ENCODE results near the gene PLOD1.
"Not testable (repeated sequence)": the region's sequence is repeated elsewhere in the genome, so short reads cannot be mapped to it uniquely, and the experiment has no call there.

Gene PLOD1

GRCh38 chr1:11938722-11939526 lies 4.4 kb downstream of the PLOD1 start:
- no peak for DNase-seq (ENCODE audit: low spot score)

- DNase-seq (ENCODE audit: low spot score) = not testable (repeated sequence)
These were observed 5.3 kb downstream of the PLOD1 start for GRCh38 chr1:11939794-11940193.

GRCh38 chr1:11940260-11940921 lies 5.9 kb downstream of the PLOD1 start:
- no peak for DNase-seq (ENCODE audit: low spot score)

- DNase-seq (ENCODE audit: low spot score) = no peak
These were observed 7.8 kb downstream of the PLOD1 start for GRCh38 chr1:11942280-11942679.

GRCh38 chr1:11943619-11944018 lies 9.1 kb downstream of the PLOD1 start:
- no peak for DNase-seq (ENCODE audit: low spot score)

GRCh38 chr1:11944358-11944931 lies 9.9 kb downstream of the PLOD1 start:
- DNase-seq (ENCODE audit: low spot score) = no peak

- DNase-seq (ENCODE audit: low spot score) = no peak
These were observed 12.1 kb downstream of the PLOD1 start for GRCh38 chr1:11946647-11947046.

GRCh38 chr1:11948822-11949458 lies 14.4 kb downstream of the PLOD1 start:
- DNase-seq (ENCODE audit: low spot score) = no peak

- no peak for DNase-seq (ENCODE audit: low spot score)
These were observed 17.4 kb downstream of the PLOD1 start for GRCh38 chr1:11951901-11952300.

- no peak for DNase-seq (ENCODE audit: low spot score)
These were observed 18.1 kb downstream of the PLOD1 start for GRCh38 chr1:11952455-11953109.

- no peak for DNase-seq (ENCODE audit: low spot score)
These were observed 20.7 kb downstream of the PLOD1 start for GRCh38 chr1:11955221-11955620.

GRCh38 chr1:11957398-11957797 lies 22.9 kb downstream of the PLOD1 start:
- no peak for DNase-seq (ENCODE audit: low spot score)

- DNase-seq (ENCODE audit: low spot score) = no peak
These were observed 23.4 kb downstream of the PLOD1 start for GRCh38 chr1:11957897-11958296.

GRCh38 chr1:11960276-11960675 lies 25.8 kb downstream of the PLOD1 start:
- no peak for DNase-seq (ENCODE audit: low spot score)

GRCh38 chr1:11960715-11961114 lies 26.2 kb downstream of the PLOD1 start:
- no peak for DNase-seq (ENCODE audit: low spot score)

GRCh38 chr1:11961230-11961629 lies 26.7 kb downstream of the PLOD1 start:
- no peak for DNase-seq (ENCODE audit: low spot score)

- DNase-seq (ENCODE audit: low spot score) = no peak
These were observed 29.1 kb downstream of the PLOD1 start for GRCh38 chr1:11963622-11964021.

- DNase-seq (ENCODE audit: low spot score) = no peak
These were observed 30.1 kb downstream of the PLOD1 start for GRCh38 chr1:11964656-11965055.

- DNase-seq (ENCODE audit: low spot score) = no peak
These were observed 32.6 kb downstream of the PLOD1 start for GRCh38 chr1:11967028-11967547.

GRCh38 chr1:11970441-11971185 lies 36.1 kb downstream of the PLOD1 start:
- DNase-seq (ENCODE audit: low spot score) = no peak

GRCh38 chr1:11977625-11978024 lies 43.1 kb downstream of the PLOD1 start:
- DNase-seq (ENCODE audit: low spot score) = no peak
